ENCODE measurements around the gene ARL14EPL. TPM values are rescaled to one million over a fixed set of nuclear protein-coding genes. Genes with fewer than 3 reads are reported as not detected.
A peak's percentile ranks its signal among the peaks of the same experiment; 100 is the strongest.

Gene ARL14EPL
- total RNA-seq (not detected), total RNA-seq (0 to 0.12 reads per million in 2 donors)

DNA sequence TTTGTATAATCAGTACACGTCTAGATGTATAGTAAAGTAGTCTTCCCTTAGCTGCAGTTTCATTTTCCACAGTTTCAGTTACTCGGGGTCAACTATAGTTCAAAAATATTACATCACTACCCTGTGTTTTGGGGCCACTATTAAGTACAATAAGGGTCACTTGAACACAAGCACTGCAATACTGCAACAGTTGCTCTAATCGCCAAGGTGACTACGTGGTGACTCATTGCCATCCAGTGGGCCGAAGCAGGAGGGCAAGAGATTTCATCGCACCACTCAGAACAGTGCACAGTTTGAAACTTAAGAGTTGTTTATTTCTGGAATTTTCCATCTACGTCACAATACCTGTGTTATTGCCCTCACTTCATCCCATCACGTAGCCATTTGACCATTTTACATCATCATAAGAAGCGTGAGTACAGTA, at the start of gene ARL14EPL:
TSS of gene ARL14EPL (plus strand) at position 379 of the 424 bp plus-strand sequence. CDS start 18,994 bp downstream, outside the sequence.
- H3K27me3 Mint-ChIP-seq, result peaks cover 41% of the 10 kb centered on the region
- DNase-seq (no peak), ATAC-seq (peak; percentile 32)
- no peak within 1 kb of the TSS for H3K27ac Mint-ChIP-seq
- no peak within 1 kb of the TSS for H3K4me3 Mint-ChIP-seq
- H3K4me1 Mint-ChIP-seq, result no peaks in the 10 kb centered on the region
- H3K9me3 ChIP-seq (ENCODE audit: control insufficient read depth, low read length, poor library complexity, severe bottlenecking), result no peaks in the 10 kb centered on the region
- H3K36me3 Mint-ChIP-seq (ENCODE audit: low read depth), result no peaks in the 10 kb centered on the region

DNA sequence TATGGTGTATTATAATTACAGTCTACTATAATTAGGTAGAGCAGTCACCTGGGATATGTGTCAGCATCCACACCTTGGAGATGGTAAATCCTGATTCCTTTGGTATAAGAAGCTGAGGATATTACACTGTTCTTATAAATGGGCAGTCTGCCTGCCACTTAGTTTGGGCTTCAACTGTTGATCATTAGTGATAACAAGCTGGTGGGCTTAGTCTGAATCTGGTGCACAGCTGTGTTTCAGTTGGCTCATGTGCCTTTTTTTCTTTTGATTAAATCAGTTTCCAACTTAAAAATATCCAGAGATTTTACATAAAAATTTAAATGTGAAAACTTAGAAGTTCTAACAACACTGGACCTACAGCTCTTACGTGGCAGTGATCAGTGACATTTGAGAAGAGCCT, 48.8 kb upstream of the ARL14EPL start:
- ATAC-seq (no peak), DNase-seq (no peak)
- no peaks in the 10 kb centered on the region for H3K4me1 Mint-ChIP-seq
- H3K9me3 ChIP-seq (ENCODE audit: control insufficient read depth, low read length, poor library complexity, severe bottlenecking), result no peaks in the 10 kb centered on the region
- no peak overlapping the region for H3K4me3 Mint-ChIP-seq
- H3K36me3 Mint-ChIP-seq (ENCODE audit: low read depth), result peaks cover 2% of the 10 kb centered on the region
- H3K27ac Mint-ChIP-seq, result no peak overlapping the region
- peaks cover 39% of the 10 kb centered on the region for H3K27me3 Mint-ChIP-seq

DNA sequence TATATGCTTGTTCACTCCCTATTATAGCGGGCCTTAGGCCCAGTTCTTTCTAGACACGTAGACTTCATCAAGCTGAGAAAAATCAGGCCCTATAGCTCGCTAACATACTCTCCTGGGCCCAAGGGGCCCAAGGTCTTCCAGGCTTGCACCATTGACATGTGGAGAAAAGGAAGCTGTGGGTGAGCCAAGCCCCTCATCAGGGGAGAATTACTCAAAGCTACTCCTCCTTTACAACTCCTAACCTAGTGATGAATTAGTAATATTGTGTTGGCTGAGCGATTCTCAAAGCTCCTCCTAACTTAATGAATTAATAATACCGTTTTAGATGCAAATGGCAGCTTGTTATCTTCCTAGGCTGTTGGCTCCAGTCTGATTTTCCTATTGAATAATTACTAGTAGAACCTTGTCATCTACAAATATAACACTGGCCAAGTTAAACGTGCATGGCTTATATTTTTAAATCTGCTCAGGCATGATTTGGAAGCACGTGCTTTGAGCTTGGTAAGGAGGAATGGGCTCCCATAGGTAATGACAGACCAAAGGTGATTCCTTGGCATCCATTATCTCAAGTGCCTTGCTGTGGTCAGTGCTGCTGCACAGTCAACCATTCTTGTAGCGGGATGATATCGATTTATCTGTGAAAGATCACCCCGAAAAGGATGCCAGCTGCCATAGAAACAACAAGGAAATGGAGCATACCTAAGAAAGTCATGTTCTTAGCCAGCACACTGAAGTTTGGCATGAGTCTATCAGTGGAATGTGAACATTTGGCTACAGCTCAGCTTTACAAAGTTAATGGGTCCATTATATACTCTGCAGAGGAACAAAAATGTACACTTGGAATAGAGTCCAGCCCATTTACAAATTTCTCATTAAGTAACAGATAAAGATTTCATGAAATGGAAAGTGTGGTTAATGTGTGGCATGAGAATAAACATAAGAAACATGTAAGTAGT, 46.2 kb upstream of the ARL14EPL start:
- H3K9me3 ChIP-seq (ENCODE audit: control insufficient read depth, low read length, poor library complexity, severe bottlenecking), result no peaks in the 10 kb centered on the region
- H3K4me1 Mint-ChIP-seq, result no peaks in the 10 kb centered on the region
- no peaks in the 10 kb centered on the region for H3K36me3 Mint-ChIP-seq (ENCODE audit: low read depth)
- peaks cover 18% of the 10 kb centered on the region for H3K27me3 Mint-ChIP-seq
- DNase-seq (no peak), ATAC-seq (no peak)
- H3K4me3 Mint-ChIP-seq, result no peak overlapping the region
- no peak overlapping the region for H3K27ac Mint-ChIP-seq

DNA sequence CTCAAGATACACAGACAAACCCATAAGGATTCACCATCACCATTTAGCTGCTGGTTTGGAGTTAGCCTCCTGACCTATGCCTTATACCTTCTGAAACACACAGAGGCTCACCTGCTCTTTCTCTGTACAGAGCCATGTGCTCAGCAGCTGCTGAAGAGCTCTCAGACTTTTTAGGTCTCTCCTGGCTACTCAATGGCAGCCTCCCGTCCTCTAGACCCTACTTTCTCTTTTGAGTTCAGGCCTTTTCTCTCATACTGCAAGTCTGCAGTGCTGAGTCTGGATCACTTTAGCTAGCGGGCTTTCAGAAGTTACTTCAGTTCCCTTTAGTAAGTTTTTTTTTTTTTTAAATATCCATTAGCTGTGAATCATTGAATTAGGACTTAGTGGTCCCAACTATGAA, 44.3 kb upstream of the ARL14EPL start:
- no peaks in the 10 kb centered on the region for H3K9me3 ChIP-seq (ENCODE audit: control insufficient read depth, low read length, poor library complexity, severe bottlenecking)
- Mint-ChIP-seq H3K27me3 (peaks cover 17% of the 10 kb centered on the region), H3K4me1 (no peaks in the 10 kb centered on the region), H3K36me3 (ENCODE audit: low read depth) (no peaks in the 10 kb centered on the region), H3K4me3 (no peak overlapping the region), H3K27ac (no peak overlapping the region)
- ATAC-seq (no peak), DNase-seq (no peak)

DNA sequence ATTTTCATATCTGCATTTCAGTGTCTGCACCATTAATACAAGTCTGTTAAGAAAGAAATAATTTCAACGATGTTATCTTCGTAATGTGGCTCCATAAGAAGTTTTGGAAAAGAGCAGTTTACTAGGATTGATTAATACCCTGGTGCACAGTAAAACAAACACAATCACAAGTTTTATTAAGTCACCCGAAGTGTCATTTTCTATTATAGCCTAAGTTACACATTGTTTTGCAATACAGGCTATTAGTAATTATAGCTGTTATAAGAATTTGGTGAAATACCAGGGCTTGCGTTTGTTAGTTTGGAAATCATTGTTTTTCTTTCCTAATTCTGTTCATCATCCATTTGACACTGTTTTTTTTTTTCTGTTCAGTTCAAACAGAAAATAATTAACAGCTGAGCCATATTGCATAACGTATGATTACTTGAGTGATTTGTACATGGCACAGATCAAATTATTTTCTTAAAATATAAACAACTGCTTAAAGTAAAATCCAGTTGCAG, 39.4 kb upstream of the ARL14EPL start:
- H3K27ac Mint-ChIP-seq, result no peak overlapping the region
- ATAC-seq, result no peak
- H3K36me3 Mint-ChIP-seq (ENCODE audit: low read depth), result no peaks in the 10 kb centered on the region
- no peak for DNase-seq
- H3K9me3 ChIP-seq (ENCODE audit: control insufficient read depth, low read length, poor library complexity, severe bottlenecking), result no peaks in the 10 kb centered on the region
- H3K4me3 Mint-ChIP-seq, result no peak overlapping the region
- H3K27me3 Mint-ChIP-seq, result peaks cover 28% of the 10 kb centered on the region
- H3K4me1 Mint-ChIP-seq, result no peaks in the 10 kb centered on the region

DNA sequence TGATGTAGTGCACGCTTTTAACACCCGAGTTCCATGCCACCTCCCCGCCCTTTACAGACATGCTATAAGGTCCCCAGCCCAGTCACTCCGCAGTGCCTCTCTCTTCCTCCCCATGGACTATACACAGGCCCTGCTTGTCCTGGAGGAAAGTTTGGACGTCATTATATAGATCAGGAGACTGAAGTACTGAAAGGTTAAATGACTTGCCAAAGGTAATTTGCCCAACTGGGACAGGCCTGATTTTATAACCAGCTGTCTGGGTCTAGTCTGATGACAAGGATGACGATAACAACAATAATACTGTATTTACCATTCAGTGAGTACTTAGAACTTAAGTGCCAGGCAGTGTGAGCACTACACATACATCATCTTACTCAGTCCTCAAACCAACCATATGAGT, 36.9 kb upstream of the ARL14EPL start:
- Mint-ChIP-seq H3K27me3 (peaks cover 31% of the 10 kb centered on the region), H3K4me1 (no peaks in the 10 kb centered on the region), H3K27ac (no peak overlapping the region), H3K36me3 (ENCODE audit: low read depth) (no peaks in the 10 kb centered on the region), H3K4me3 (no peak overlapping the region)
- no peaks in the 10 kb centered on the region for H3K9me3 ChIP-seq (ENCODE audit: control insufficient read depth, low read length, poor library complexity, severe bottlenecking)
- ATAC-seq (no peak), DNase-seq (no peak)

DNA sequence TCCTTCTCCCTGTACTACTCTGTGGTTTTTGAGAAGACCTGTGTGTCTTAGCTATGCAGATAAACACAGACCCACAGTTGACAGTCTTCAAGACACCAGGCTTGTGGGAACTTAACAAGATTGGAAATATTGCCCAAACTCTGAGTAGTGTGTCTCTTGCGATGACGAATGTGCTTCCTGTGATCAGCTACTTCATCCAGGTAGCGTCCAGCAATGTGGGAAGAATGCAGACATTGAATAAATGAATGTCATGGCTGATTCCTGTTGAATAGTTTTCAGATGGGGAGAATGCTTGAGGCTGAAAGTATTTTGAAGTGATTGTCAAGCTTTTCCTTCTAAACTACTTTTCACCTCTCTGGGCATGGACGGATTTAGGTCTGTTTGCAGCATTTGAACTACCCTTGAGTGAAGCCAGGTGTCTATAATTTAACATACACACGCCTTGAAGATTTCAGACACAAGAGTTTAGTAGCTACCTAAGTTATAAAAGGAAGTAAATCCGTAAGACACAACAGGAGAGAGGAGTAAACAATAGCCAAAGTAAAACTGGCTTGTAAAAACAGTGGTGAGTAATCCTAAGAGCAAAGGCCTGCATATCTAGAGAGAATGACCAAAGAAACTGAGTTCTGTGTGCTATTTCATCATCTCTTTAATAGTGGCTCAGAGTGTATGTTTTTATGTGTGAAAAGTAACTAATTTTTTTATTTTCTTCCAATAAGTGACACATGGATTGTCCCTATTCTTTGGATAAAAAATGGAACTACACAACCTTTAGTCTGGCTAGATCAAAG, 30.0 kb upstream of the ARL14EPL start:
- DNase-seq, result no peak
- H3K4me3 Mint-ChIP-seq, result no peak overlapping the region
- H3K4me1 Mint-ChIP-seq, result no peaks in the 10 kb centered on the region
- no peaks in the 10 kb centered on the region for H3K9me3 ChIP-seq (ENCODE audit: control insufficient read depth, low read length, poor library complexity, severe bottlenecking)
- H3K36me3 Mint-ChIP-seq (ENCODE audit: low read depth), result no peaks in the 10 kb centered on the region
- H3K27ac Mint-ChIP-seq, result no peak overlapping the region
- H3K27me3 Mint-ChIP-seq, result peaks cover 14% of the 10 kb centered on the region
- no peak for ATAC-seq

DNA sequence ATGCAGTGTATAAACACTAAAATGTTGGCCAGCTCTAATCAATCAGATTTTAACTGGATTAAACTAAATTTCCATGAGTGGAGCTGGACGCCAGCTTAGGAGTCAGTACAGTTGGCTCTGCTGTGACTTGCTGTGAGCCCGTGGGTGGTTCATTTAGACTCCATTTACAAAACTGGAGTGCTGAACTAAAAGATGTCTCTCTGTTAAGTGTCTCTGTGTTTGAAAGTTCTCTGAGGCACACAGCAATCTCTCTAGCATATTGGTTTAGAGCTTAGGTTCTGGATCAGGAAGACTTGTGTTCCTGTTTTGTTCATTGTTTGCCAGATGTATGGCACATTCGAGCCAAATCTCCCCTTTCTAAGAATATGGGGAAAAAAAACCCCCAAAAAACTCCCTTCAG, 28.0 kb upstream of the ARL14EPL start:
- no peaks in the 10 kb centered on the region for H3K4me1 Mint-ChIP-seq
- H3K9me3 ChIP-seq (ENCODE audit: control insufficient read depth, low read length, poor library complexity, severe bottlenecking), result no peaks in the 10 kb centered on the region
- DNase-seq (no peak), ATAC-seq (no peak)
- no peaks in the 10 kb centered on the region for H3K36me3 Mint-ChIP-seq (ENCODE audit: low read depth)
- H3K27ac Mint-ChIP-seq, result no peak overlapping the region
- H3K4me3 Mint-ChIP-seq, result no peak overlapping the region
- peaks cover 14% of the 10 kb centered on the region for H3K27me3 Mint-ChIP-seq

DNA sequence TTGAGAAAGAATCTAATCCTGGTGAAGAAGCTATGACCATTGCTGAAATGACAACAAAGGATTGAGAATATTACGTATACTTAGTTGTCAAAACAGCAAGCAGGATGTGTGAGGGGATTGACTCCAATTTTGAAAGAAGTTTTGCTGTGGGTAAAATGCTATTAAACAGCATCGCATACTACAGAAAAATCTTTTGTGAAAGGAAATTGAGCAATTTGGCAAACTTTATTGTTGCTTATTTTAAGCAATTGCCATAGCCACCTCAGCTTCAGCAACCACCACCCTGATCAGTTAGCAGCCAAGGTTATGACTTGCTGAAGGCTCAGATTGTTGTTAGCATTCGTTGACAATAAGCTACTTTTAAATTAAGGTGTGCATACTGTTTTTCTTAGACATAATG, 22.5 kb upstream of the ARL14EPL start:
- DNase-seq (no peak), ATAC-seq (no peak)
- H3K4me1 Mint-ChIP-seq, result no peaks in the 10 kb centered on the region
- H3K36me3 Mint-ChIP-seq (ENCODE audit: low read depth), result no peaks in the 10 kb centered on the region
- peaks cover 13% of the 10 kb centered on the region for H3K27me3 Mint-ChIP-seq
- H3K9me3 ChIP-seq (ENCODE audit: control insufficient read depth, low read length, poor library complexity, severe bottlenecking), result no peaks in the 10 kb centered on the region
- no peak overlapping the region for H3K4me3 Mint-ChIP-seq
- H3K27ac Mint-ChIP-seq, result no peak overlapping the region

DNA sequence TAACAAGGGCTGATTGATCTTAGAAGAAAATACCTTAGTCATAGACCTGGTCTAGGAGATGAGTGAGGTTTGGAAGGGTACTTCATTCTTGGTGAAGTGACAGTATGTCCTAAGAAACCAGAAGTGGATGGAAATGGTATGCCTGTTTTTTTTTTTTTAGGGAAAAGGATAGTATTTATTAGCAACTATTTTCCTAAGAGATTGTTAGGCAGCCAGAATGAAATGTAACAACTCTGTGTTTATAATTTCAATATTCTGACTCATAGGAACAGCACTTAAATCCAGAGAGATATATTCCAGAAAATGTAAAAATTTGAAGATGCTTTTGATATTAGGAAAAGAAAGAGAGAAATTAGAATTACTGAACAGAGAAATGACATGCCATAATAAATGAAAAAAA, 21.2 kb upstream of the ARL14EPL start:
- H3K9me3 ChIP-seq (ENCODE audit: control insufficient read depth, low read length, poor library complexity, severe bottlenecking), result no peaks in the 10 kb centered on the region
- no peak overlapping the region for H3K27ac Mint-ChIP-seq
- no peaks in the 10 kb centered on the region for H3K36me3 Mint-ChIP-seq (ENCODE audit: low read depth)
- ATAC-seq, result no peak
- H3K4me3 Mint-ChIP-seq, result no peak overlapping the region
- no peaks in the 10 kb centered on the region for H3K4me1 Mint-ChIP-seq
- H3K27me3 Mint-ChIP-seq, result peaks cover 13% of the 10 kb centered on the region
- DNase-seq, result no peak

DNA sequence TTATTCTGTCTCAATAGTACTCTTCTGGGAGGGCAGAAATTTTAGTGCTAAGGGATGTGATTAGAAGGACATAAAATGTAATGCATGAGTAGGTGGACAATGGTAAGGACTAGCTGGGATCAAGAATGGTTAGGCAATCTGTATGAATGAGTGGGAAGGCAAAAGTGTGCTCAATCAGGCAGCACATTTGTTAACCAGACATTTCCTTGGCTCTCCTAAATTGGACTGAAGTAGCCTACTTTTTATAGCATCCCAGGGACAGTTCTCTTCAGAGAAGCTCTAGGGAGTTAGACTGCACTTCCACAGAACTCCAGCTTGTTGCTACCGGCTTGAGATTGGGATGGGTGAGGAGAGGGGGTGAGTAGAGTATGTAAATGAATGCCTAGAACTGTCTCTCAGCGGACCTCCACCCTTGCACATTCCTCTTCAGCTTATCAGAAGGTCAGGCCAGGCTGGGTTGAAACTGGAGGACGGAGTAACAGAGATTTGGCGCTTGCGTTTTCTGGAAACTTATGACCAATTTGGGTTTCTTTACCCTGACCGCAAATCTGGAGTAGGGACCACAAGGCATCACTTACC, 19.0 kb upstream of the ARL14EPL start:
- Mint-ChIP-seq H3K36me3 (ENCODE audit: low read depth) (no peaks in the 10 kb centered on the region), H3K27me3 (peaks cover 13% of the 10 kb centered on the region), H3K4me3 (no peak overlapping the region), H3K4me1 (no peaks in the 10 kb centered on the region), H3K27ac (no peak overlapping the region)
- H3K9me3 ChIP-seq (ENCODE audit: control insufficient read depth, low read length, poor library complexity, severe bottlenecking), result no peaks in the 10 kb centered on the region
- no peak for ATAC-seq
- no peak for DNase-seq

DNA sequence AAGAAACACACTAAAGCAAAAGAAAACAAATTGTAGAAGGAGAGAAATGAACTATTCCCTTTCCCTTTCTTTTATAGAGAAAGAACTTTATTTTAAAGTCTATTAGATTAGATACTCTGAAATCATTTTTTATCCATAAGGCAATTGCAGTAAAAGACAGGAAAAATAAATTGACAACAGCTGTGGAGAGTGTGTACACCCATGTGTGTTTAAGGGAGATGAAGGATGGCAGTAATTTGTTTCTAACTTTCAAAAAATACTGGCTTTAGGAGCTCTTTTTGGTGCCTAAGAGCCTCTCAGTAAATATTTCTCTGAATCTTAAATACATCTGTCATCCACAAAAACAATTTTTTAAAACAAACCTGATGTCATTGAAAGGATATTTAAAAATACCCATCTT, 18.3 kb upstream of the ARL14EPL start:
- H3K36me3 Mint-ChIP-seq (ENCODE audit: low read depth), result no peaks in the 10 kb centered on the region
- H3K27ac Mint-ChIP-seq, result no peak overlapping the region
- DNase-seq (no peak), ATAC-seq (no peak)
- no peak overlapping the region for H3K4me3 Mint-ChIP-seq
- H3K4me1 Mint-ChIP-seq, result no peaks in the 10 kb centered on the region
- H3K9me3 ChIP-seq (ENCODE audit: control insufficient read depth, low read length, poor library complexity, severe bottlenecking), result no peaks in the 10 kb centered on the region
- peaks cover 16% of the 10 kb centered on the region for H3K27me3 Mint-ChIP-seq

DNA sequence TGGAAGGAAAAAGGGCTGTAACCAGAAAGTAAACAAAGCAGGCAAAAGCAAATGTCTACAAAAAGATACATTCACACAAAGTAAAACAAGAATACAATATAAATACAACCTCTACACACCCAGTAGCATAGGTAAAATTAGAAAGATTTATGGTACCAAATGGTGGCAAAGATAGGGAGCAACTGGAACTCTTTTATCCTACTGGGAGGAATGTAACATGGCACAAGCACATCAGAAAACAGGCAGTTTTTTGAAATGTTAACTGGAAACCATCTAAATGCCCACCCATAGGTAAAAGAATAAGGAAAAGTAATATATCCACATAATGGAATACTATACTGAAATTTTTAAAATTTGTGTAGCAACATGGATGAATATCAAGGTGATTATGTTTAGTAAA, 8.7 kb upstream of the ARL14EPL start:
- DNase-seq (no peak), ATAC-seq (no peak)
- Mint-ChIP-seq H3K4me1 (no peaks in the 10 kb centered on the region), H3K27me3 (peaks cover 27% of the 10 kb centered on the region), H3K36me3 (ENCODE audit: low read depth) (no peaks in the 10 kb centered on the region), H3K27ac (no peak overlapping the region), H3K4me3 (no peak overlapping the region)
- no peaks in the 10 kb centered on the region for H3K9me3 ChIP-seq (ENCODE audit: control insufficient read depth, low read length, poor library complexity, severe bottlenecking)
